ENCODE data around the gene AGBL1.

Gene AGBL1

GRCh38 chr15:86892774-86893449 lies 813.2 kb downstream of the AGBL1 start:
- no peak for TF ChIP-seq ZNF274 (IDR thresholded peaks at IDR 0.05; ENCODE audit: low read depth, low read length)
- H3K4me3 ChIP-seq (ENCODE audit: low read length), result no peak overlapping the region

GRCh38 chr15:86894269-86894668 lies 814.6 kb downstream of the AGBL1 start:
- no peak overlapping the region for H3K4me3 ChIP-seq (ENCODE audit: low read length)
- no peak for TF ChIP-seq ZNF274 (IDR thresholded peaks at IDR 0.05; ENCODE audit: low read depth, low read length)

- TF ChIP-seq ZNF274 (IDR thresholded peaks at IDR 0.05; ENCODE audit: low read depth, low read length), result no peak
- no peak overlapping the region for H3K4me3 ChIP-seq (ENCODE audit: low read length)
Measured at GRCh38 chr15:86903642-86904421, 824.2 kb downstream of the AGBL1 start.

DNA sequence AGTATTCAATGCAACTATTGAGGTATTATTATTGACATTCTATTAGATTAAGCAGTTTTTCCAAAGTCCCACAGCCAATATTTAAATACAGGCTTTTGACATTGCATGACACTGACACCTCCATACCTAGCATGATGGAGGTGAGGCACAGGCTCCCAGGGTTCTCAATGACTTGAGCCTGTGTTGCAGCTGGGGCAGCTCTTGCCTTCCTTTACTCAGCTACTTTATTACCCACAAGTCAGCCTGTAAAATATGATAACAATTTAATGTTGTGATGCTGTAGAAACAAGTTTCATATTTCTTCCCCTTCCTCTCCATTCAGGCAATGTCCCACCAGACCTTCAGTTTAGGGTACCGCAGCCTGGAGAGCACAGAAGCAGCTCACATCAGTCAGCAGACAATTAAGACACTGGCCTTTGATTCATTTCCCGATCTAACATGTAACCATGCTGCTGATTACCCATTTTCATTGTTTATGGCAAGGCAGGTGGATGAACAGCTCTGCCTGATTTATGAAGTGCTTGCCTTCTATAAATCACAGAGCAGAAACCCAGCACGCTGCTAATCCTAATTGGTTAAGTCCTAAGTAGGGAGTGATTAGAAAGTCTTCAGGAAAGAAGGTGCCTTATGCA lies 826.1 kb downstream of the AGBL1 start:
- no peak overlapping the region for H3K4me3 ChIP-seq (ENCODE audit: low read length)
- no peak for TF ChIP-seq ZNF274 (IDR thresholded peaks at IDR 0.05; ENCODE audit: low read depth, low read length)

- H3K4me3 ChIP-seq (ENCODE audit: low read length), result no peak overlapping the region
- no peak for TF ChIP-seq ZNF274 (IDR thresholded peaks at IDR 0.05; ENCODE audit: low read depth, low read length)
Measured at GRCh38 chr15:86906376-86906775, 826.7 kb downstream of the AGBL1 start.

- H3K4me3 ChIP-seq (ENCODE audit: low read length), result no peak overlapping the region
- TF ChIP-seq ZNF274 (IDR thresholded peaks at IDR 0.05; ENCODE audit: low read depth, low read length), result no peak
Measured at GRCh38 chr15:86911022-86911421, 831.4 kb downstream of the AGBL1 start.

DNA sequence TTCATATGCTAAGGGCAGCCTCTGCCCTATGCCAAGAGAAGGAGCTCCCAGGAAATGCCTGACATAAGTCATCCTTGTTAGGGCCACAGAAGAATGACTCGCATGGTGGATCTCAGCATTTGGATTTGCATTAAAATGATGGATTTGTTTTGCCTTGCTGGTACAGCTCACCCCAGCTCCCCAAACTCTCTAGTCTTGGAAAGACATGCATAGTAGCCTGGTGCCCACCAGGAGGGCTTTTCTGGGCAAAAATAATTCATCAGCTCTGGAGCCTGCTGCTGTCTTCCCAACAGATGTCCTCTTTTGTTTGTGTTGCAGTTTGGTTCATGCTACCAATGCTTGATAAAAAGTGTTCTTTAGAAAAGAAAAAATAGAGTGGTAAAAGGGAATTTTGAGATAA lies 833.0 kb downstream of the AGBL1 start:
- H3K4me3 ChIP-seq (ENCODE audit: low read length), result no peak overlapping the region
- TF ChIP-seq ZNF274 (IDR thresholded peaks at IDR 0.05; ENCODE audit: low read depth, low read length), result no peak

DNA sequence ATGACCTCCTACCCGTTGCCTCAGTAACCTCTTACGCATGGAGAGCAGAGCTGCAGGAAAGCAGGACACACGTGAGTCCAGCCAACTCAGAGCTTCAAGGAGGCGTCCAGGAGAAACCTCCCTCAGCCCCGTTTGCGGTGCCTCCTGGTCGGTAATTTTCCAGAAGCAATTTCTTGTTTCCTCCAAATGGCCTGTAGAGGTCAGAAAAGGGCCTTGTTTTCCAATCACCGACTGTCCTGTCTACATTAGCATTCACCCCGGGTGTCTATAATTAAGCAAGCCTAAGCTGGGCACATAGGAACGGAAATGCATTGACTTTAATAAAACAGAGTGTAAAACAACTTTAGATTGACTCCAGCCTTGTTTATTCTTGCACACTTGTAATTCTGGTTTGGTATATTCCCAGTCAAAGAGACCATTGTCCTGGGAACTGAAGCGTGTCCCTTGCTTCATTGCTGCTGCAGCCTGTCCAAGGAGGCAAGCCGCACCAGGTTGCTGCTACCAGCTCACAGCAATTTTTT lies 836.2 kb downstream of the AGBL1 start:
- TF ChIP-seq ZNF274 (IDR thresholded peaks at IDR 0.05; ENCODE audit: low read depth, low read length), result no peak
- no peak overlapping the region for H3K4me3 ChIP-seq (ENCODE audit: low read length)

- no peak overlapping the region for H3K4me3 ChIP-seq (ENCODE audit: low read length)
- TF ChIP-seq ZNF274 (IDR thresholded peaks at IDR 0.05; ENCODE audit: low read depth, low read length), result no peak
Measured at GRCh38 chr15:86916671-86917360, 837.1 kb downstream of the AGBL1 start.

DNA sequence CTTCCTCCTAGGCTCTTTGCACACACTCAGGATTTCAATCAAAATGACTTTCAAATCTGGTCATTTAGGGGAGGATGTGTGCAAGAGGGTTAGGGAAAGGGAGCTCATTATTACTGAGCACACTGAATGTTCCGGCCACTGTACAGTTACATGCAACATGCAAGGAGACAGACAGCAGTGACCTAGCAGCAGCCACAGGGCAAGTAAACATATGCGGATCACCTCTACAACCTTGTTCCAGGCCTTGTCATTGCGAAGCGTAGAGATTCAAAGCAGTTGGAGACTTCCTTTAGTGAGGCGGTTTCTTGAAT lies 837.6 kb downstream of the AGBL1 start:
- no peak for TF ChIP-seq ZNF274 (IDR thresholded peaks at IDR 0.05; ENCODE audit: low read depth, low read length)
- no peak overlapping the region for H3K4me3 ChIP-seq (ENCODE audit: low read length)

- H3K4me3 ChIP-seq (ENCODE audit: low read length), result no peak overlapping the region
- no peak for TF ChIP-seq ZNF274 (IDR thresholded peaks at IDR 0.05; ENCODE audit: low read depth, low read length)
Measured at GRCh38 chr15:86919581-86919980, 839.9 kb downstream of the AGBL1 start.

DNA sequence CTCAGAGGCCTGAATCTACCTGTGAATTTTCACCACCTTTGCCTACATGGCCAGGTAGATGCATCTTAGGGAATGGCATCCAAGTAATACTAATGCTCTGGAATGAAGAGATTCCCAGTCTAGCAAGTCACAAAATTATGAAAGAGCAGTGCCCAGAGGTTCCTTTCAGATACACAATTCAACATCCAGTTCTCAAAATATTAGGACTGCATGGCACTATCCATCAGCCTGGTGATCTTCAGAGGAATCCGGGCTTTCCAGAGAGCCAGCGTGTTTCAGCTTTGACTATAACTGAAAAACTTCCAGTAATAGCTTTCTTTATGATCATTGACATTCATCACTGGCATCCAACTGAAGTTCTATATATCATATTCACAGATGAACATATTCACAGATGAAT lies 849.8 kb downstream of the AGBL1 start:
- H3K4me3 ChIP-seq (ENCODE audit: low read length), result no peak overlapping the region
- TF ChIP-seq ZNF274 (IDR thresholded peaks at IDR 0.05; ENCODE audit: low read depth, low read length), result no peak

GRCh38 chr15:86932456-86932855 lies 852.8 kb downstream of the AGBL1 start:
- no peak for TF ChIP-seq ZNF274 (IDR thresholded peaks at IDR 0.05; ENCODE audit: low read depth, low read length)
- H3K4me3 ChIP-seq (ENCODE audit: low read length), result no peak overlapping the region

DNA sequence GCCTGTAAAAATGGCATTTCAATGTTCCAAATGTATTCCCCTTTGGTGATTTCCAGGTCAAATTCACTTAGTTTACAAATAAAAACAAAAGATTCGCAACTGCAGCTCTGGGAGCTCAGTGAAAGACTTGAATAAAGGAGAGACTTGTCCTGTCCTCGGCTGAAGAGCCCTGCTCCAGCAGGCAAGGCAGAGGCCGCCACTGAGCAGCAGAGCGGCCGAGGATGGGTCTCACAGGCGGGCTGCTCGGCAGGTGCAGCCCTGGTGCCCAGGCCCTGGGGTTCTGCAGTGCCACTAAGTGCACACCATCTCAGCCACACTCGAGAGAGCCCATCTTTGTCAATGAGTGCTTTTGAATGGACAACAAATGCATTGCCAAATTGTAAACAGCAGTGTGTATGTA lies 856.2 kb downstream of the AGBL1 start:
- no peak overlapping the region for H3K4me3 ChIP-seq (ENCODE audit: low read length)
- TF ChIP-seq ZNF274 (IDR thresholded peaks at IDR 0.05; ENCODE audit: low read depth, low read length), result no peak

All from GM08714 (cell line).